ENCODE measurements around the gene C1orf115.
"Not testable (repeated sequence)": the region's sequence is repeated elsewhere in the genome, so short reads cannot be mapped to it uniquely, and the experiment has no call there.

C1orf115 gene
- total RNA-seq: 1.6 to 2.3 reads per million in 2 donors

- DNase-seq: peak; percentile 39
Observed at GRCh38 chr1:220690140-220691052, at the start of gene C1orf115. Gene C1orf115, plus strand, starts transcription at chr1:220690363. Its CDS starts 40 bp downstream, at chr1:220690403.

- no peak for DNase-seq
Observed at GRCh38 chr1:220642285-220642684, 47.9 kb upstream of the C1orf115 start.

GRCh38 chr1:220652995-220653394 is 37.2 kb upstream of the C1orf115 start:
- no peak for DNase-seq

- DNase-seq: no peak
Observed at GRCh38 chr1:220655509-220655908, 34.7 kb upstream of the C1orf115 start.

GRCh38 chr1:220655961-220656740 is 34.0 kb upstream of the C1orf115 start:
- DNase-seq: no peak

- no peak for DNase-seq
Observed at GRCh38 chr1:220666349-220666748, 23.8 kb upstream of the C1orf115 start.

- DNase-seq: no peak
Observed at GRCh38 chr1:220669005-220669404, 21.2 kb upstream of the C1orf115 start.

GRCh38 chr1:220670365-220670764 is 19.8 kb upstream of the C1orf115 start:
- no peak for DNase-seq

- DNase-seq: no peak
Observed at GRCh38 chr1:220673921-220674320, 16.2 kb upstream of the C1orf115 start.

- no peak for DNase-seq
Observed at GRCh38 chr1:220677251-220677650, 12.9 kb upstream of the C1orf115 start.

GRCh38 chr1:220680085-220680687 is 10.0 kb upstream of the C1orf115 start:
- no peak for DNase-seq

GRCh38 chr1:220681220-220681880 is 8.8 kb upstream of the C1orf115 start:
- DNase-seq: no peak

GRCh38 chr1:220682901-220683576 is 7.1 kb upstream of the C1orf115 start:
- no peak for DNase-seq

GRCh38 chr1:220683716-220684115 is 6.4 kb upstream of the C1orf115 start:
- not testable (repeated sequence) for DNase-seq

GRCh38 chr1:220684890-220685289 is 5.3 kb upstream of the C1orf115 start:
- DNase-seq: no peak

GRCh38 chr1:220685879-220686278 is 4.3 kb upstream of the C1orf115 start:
- DNase-seq: no peak

GRCh38 chr1:220687809-220688208 is 2.4 kb upstream of the C1orf115 start:
- no peak for DNase-seq

- DNase-seq: no peak
Observed at GRCh38 chr1:220689666-220690065, 497 bp upstream of the C1orf115 start.

GRCh38 chr1:220691053-220691684 is 1.0 kb downstream of the C1orf115 start:
- DNase-seq: no peak

- no peak for DNase-seq
Observed at GRCh38 chr1:220692436-220693228, 2.5 kb downstream of the C1orf115 start.

All from activated gamma-delta T cell (primary cell).